ENCODE data around the gene CDH11. TPM values are rescaled to one million over a fixed set of nuclear protein-coding genes. Genes with fewer than 3 reads are reported as not detected.

The CDH11 gene
- total RNA-seq, 2 donors from 2014 or later = 51.6 to 59.1 TPM

- TF ChIP-seq CTCF (IDR thresholded peaks at IDR 0.05) = no peak
- no peaks in the 10 kb centered on the region for H3K36me3 ChIP-seq
- no peaks in the 10 kb centered on the region for H3K27me3 ChIP-seq
- no peak for DNase-seq (ENCODE audit: low spot score)
- H3K4me1 ChIP-seq = peaks cover 0 to 26% of the 10 kb centered on the region in 2 donors
- H3K4me3 ChIP-seq = no peak overlapping the region
- H3K9me3 ChIP-seq = no peaks in the 10 kb centered on the region
- no peak overlapping the region for H3K27ac ChIP-seq
These were observed 53.6 kb downstream of the CDH11 start for GRCh38 chr16:65068151-65068740.

GRCh38 chr16:65066651-65067050, 55.2 kb downstream of the CDH11 start:
- Histone ChIP-seq H3K9me3 (no peaks in the 10 kb centered on the region), H3K27ac (no peak overlapping the region), H3K36me3 (no peaks in the 10 kb centered on the region), H3K4me1 (peaks cover 0 to 21% of the 10 kb centered on the region in 2 donors), H3K27me3 (no peaks in the 10 kb centered on the region), H3K4me3 (no peak overlapping the region)
- no peak for TF ChIP-seq CTCF (IDR thresholded peaks at IDR 0.05)
- DNase-seq (ENCODE audit: low spot score) = no peak

- no peak overlapping the region for H3K4me3 ChIP-seq
- H3K4me1 ChIP-seq = peaks cover 0 to 6% of the 10 kb centered on the region in 2 donors
- no peaks in the 10 kb centered on the region for H3K36me3 ChIP-seq
- no peaks in the 10 kb centered on the region for H3K27me3 ChIP-seq
- no peaks in the 10 kb centered on the region for H3K9me3 ChIP-seq
- H3K27ac ChIP-seq = no peak overlapping the region
- no peak for TF ChIP-seq CTCF (IDR thresholded peaks at IDR 0.05)
- DNase-seq (ENCODE audit: low spot score) = no peak
These were observed 56.8 kb downstream of the CDH11 start for GRCh38 chr16:65065031-65065430.

- no peaks in the 10 kb centered on the region for H3K27me3 ChIP-seq
- DNase-seq (ENCODE audit: low spot score) = no peak
- no peak for TF ChIP-seq CTCF (IDR thresholded peaks at IDR 0.05)
- no peak overlapping the region for H3K4me3 ChIP-seq
- H3K4me1 ChIP-seq = no peaks in the 10 kb centered on the region
- no peaks in the 10 kb centered on the region for H3K36me3 ChIP-seq
- H3K9me3 ChIP-seq = no peaks in the 10 kb centered on the region
- no peak overlapping the region for H3K27ac ChIP-seq
These were observed 57.7 kb downstream of the CDH11 start for GRCh38 chr16:65064131-65064530.

GRCh38 chr16:65062736-65063583, 58.9 kb downstream of the CDH11 start:
- no peaks in the 10 kb centered on the region for H3K4me1 ChIP-seq
- TF ChIP-seq CTCF (IDR thresholded peaks at IDR 0.05) = no peak
- DNase-seq (ENCODE audit: low spot score) = no peak
- no peaks in the 10 kb centered on the region for H3K36me3 ChIP-seq
- H3K27me3 ChIP-seq = no peaks in the 10 kb centered on the region
- H3K27ac ChIP-seq = no peak overlapping the region
- H3K9me3 ChIP-seq = no peaks in the 10 kb centered on the region
- no peak overlapping the region for H3K4me3 ChIP-seq
